DMS153 treated with DMSO at 0.1 percent for 48 hours (cell line): ENCODE measurements around the gene WNT9A.

ENCODE experiments used
- DNase-seq: peaks from one replicate; lab custom pipeline; 2025; ENCODE audit not compliant: unreplicated experiment; lab: John Stamatoyannopoulos, UW

The WNT9A gene

DNA sequence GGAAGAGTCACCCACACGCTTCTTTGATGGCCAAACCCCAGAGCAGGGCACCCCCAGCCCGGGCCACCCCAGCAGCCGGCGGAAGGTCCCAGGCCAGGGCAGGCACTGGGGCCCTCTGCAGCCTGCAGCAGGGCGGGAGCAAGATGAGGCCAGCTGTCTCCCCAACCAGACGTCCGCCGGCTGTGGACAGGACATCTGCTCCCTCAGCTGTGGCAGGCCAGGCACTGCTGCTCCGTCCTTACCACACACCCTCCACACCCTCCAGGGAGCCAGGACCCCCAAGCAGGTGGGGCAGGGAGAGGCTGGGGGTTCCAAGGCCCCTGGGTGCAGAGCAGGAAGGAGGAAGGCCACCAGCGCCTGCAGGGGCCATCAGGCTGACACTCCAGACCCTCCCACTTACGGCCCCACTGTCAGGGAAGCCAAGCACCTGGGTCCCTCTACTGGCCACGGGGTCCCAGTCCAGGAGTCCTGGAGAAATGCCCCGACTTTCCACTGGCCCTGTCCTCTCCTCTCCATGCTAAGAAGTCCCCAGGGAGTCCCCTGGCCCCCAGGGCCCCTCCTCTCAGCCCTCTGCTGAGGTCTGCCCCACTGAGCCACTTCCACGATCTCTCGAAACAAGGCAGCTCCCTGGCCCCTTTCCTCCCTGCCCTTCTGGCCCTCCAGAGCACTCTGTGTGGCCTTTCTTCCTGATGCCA lies 5.6 kb downstream of the WNT9A start:
- DNase-seq, result no peak

DNA sequence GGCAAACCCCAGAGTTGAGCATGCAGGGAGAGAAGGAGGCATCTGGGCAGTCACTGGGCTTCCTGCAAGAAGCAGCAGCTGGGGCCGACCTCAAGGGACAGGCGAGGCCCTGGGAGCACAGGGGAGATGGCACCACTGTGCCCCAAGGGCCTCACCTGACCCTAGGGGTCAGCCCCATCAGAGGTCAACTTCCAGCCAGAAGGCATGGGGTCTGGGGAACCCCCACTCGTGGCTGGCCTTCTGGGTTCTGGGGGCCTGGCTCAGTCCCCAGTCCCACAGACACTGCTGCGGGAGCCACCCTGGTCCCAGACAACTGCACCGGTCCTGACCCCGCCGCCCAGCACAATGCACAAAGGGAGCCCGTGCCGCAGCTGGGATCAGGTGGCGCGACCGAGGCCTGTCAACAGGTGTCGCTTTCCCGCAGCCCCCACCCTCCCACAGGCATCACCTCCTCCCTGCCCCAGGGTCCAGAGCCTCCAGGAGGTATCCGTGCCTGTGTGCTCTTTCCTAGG lies 6.2 kb downstream of the WNT9A start:
- no peak for DNase-seq

DNA sequence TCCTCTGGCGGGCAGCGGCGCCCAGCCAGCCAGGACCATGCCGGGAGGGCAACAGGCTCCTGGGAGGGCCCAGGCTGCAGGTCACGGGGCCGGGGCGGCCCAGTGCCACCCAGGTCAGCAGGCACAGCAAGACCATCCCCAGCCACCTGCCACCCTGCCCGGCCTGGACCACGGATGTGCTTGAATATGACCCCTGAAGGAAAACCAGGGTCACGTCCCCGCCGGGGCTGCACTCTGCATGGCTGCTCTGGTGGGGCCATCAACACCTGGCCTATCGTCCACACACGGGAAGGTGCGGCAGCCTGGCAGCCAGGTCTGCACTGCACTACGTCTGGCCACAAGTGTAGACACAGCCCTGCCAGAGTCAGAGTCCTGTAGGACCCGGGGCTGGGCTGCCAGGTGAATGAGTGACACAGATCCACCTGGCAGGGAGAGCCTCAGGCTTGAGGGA lies 6.9 kb downstream of the WNT9A start:
- DNase-seq, result no peak

DNA sequence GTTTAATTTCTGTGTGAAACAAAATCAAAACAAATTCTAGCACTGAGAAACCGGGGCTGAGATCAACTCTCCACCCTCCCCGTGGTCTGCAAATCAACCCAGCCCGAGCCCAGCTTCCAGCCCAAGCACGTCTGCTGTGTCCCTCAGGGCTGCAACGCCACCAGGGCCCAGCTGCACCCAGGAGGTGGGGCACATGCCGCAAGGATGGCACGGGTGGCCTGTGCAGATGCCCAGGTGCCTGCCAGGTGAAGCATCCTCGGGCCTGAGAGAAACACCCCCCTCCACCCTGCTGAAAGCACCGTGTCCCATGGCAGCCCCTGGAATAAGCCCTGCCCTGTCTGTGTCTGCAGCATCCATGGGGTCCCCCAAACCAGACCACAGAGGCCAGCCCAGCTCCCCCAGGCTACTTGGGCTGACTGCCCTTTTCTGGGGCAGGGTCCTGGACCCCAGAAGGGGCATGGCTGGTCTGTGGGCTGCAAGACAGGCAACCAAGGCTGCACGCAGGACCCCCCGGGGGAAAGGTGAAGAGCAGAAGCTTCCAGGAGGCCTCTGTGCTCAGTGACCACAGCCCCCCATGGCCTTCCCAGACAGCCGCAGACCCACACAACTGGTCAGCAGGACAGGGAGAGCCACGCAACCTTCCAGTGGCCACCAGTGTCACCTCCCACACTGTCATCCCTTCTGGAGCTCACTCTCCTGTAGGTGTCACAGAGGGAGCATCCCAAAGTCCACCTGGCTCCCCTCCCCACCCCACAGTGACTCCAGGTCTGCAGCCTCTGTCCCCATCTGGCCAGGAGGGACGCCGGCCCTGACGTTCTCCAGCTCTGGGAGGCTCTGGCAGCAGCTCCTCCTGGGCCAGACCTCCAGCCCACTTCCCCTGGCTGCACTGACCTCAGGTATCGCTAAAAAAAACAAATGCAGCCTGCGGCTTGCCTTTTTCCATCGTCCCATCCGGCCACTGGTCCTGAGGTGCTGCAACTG lies 7.7 kb downstream of the WNT9A start:
- DNase-seq, result no peak

DNA sequence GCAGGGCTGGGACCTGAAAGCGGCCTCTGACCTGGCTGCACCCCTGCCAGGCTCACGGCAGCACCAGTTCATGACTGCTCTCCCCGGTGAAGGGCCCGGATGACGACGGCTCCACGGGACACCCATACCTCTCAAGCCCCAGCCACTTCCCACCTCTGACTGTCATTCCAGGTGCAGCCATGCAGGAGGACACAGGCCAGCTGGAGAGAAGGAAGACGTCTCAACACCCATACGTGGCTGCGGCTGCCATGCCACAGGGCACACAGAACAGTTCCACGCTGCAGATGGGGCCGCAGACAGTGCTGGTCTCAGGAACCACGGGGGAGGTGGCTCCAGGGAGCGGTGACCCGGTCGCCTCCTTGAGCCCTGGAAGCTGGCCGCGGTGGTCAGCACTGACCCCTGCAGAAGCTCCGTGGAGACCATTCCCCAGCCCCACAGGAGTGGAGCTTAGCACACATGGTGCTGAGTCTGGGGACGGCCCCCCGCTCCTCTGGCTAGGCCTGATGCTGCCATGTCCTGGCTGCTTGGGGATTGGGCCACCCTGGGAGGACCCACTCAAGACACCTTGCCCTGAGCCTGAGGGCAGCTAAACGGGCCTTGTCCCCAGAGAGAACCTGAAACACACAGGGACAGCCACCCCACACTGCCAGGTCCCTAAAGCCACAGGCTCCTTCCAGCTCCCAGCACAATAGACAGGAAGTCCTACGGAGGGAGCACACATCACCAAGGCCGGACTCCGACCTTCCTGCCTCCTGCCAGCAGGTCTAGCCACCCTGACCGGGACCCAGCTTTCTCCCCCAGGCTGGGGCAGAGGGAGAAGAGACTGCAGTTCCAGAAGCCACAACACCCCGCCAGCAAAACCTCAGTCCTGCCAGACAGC lies 8.6 kb downstream of the WNT9A start:
- no peak for DNase-seq

DNA sequence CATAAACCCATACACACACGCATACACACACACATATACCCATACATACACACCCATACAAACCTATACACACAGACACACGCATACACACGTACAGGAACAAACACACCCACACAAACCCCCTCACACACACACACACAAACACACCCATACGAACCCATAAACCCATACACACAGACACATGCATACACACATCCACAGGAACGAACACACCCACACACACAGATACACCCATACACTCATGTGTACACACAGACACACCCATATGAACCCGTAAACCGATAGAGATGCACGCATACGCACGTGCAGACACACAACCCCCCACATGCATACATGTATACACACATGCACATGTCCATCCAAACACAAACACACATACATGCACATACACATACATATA lies 9.5 kb downstream of the WNT9A start:
- no peak for DNase-seq

DNA sequence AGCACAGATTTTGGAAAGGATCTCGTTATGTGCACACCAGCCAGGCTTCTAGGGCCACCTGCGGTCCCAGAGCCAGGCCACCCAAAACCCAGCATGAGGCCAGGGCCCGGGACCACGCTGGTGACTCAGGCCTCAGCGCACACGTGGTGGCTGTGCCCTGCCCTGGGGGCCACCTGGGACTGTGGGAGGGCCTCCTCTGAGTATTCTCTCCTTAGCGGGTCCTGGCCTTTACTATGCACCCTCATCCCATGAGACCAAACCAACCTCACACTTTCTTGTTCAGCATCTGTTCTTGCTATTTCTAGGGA lies 9.9 kb downstream of the WNT9A start:
- no peak for DNase-seq

DNA sequence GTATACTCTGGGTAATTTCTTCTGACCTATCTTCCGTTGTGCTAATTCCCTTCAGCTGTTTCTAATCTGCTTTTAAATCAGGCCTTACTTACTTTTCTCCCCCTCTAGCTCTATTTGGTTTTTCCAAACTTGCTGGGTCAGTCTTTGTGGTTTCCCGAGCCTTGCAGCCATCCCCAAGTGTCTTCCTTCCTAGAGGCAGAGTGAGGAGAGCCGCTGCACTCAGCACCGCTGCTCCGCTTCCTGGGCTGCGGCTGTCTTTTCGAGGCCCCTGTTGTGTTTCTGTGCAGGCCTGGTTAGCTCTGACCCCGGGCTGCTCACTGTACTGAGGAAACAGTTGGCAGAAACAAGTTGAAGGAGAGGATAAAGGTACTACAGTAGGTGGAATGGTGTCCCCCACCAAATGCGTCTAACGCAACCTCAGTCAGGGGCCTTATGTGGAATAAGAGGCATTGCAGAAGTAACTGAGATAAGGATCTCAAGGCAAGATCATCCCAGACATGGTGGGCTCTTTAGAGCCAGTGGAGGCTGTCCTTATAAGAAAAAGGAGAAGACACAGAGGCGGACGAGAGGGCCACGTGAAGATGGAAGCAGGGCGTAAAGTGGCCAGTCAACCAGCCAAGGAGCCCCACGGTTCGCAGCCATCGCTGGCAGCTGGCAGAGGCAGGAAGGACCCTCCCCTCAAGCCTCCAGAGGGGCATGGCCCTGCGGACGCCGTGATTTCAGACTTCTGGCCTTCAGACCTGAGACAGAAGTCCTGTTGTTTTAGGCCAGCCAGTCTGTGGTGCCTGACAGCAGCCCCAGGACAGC lies 10.5 kb downstream of the WNT9A start:
- DNase-seq, result no peak

DNA sequence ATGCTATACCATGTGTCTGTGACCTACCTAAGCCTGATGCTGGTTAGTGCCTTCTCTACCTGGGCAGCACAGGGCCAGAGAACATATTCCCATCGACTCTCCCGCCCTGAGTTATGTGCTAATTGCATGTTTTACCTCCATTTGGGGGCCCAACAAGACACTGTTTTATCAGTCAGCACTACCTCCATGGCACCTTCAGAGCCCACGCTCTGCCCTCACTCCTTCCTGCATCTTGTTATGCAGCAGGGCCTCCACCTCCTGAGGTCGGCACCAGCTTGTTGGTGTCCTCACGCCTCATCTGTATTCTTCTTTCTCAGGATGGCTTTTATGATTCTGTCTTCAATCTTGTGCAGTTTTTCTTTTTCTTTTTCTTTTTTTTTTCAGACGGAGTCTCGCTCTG lies 11.9 kb downstream of the WNT9A start:
- DNase-seq, result no peak

DNA sequence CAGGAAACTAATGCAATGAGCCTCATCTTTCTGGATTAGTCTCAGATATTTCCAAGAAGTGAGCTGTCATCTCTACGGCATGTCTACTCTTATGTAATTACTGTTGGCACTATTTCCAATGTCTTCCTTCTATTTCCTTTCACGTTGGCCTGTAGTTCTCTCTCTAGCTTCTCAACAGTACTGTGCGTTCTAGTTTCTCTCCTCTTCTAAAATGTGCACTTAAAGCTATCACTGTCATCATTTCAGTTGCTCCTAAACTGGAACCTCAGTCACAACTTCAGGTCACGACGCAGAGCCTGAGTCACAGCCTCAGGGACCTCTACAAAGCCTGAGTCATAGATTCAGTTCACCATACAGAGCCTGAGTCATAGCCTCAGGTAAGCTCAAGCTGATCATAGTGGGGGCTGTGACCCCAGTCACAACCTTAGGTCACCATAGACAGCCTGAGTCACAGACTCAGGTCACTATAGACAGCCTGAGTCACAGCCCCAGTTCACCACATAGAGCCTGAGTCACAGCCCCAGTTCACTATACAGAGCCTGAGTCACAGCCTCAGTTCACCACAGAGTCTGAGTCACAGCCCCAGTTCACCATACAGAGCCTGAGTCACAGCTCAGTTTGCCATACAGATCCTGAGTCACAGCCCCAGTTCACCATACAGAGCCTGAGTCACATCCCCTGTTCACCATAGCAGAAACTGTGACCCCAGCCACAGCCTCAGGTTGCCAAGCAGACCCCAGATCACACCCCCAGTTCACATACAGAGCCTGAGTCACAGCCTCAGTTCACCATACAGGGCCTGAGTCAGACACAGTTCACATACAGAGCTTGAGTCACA lies 13.0 kb downstream of the WNT9A start:
- no peak for DNase-seq

DNA sequence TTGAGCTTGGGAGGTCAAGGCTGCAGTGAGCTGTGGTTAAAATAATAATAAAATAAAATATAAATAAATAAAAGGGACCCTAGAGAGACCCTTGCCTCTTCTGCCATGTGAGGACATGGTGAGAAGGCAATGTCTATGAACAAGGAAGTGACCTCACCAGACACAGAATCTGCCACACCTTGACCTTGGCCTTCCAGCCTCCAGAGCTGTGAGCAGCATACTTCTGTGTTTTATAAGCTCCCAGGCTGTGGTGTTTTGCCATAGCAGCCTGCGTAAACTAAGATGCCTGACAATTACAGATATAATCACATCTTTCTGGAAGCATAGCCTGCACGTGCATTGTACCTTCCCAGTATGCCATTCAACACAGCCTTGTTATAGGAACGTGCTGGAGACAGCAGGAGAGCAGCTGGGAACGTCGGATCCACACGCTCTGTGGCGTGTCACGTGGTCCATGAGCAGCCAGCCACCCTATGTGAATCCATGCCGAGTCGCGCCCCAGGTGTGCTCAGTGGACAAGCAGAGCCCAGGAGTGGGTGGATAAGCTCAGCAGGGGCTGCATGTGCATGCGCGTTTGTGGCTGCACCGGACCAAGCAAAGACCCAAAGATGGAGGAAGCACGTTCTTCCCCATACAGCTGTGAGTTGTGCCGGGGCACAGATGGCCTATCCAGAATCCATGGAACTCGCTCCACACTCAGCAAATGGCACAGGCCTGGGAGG lies 17.8 kb downstream of the WNT9A start:
- no peak for DNase-seq

DNA sequence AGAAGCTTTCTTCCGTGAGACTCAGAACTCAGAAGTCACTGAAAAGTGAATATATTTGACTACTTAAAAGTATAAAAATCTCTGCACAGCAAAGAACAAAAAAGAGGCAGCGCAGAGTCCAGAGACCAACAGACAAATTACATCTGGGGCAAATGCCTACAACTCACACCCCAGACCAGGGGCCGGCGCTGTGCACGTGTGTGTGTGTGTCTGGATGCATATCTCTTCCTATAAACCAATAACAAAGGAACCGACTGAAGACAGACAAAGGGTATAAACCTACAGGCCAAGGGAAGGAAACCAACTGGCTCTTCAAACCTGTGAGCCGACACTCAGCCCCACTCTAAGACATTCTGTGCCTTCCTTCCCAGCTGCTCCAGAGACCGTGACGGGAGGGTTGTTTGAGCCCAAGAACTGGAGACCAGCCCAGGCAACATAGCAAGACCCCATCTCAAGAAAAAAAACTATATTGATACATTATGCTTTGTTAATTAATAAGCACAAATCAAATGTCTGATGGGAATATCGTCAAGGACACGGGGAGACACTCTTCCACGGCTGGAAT lies 18.8 kb downstream of the WNT9A start:
- DNase-seq, result no peak

DNA sequence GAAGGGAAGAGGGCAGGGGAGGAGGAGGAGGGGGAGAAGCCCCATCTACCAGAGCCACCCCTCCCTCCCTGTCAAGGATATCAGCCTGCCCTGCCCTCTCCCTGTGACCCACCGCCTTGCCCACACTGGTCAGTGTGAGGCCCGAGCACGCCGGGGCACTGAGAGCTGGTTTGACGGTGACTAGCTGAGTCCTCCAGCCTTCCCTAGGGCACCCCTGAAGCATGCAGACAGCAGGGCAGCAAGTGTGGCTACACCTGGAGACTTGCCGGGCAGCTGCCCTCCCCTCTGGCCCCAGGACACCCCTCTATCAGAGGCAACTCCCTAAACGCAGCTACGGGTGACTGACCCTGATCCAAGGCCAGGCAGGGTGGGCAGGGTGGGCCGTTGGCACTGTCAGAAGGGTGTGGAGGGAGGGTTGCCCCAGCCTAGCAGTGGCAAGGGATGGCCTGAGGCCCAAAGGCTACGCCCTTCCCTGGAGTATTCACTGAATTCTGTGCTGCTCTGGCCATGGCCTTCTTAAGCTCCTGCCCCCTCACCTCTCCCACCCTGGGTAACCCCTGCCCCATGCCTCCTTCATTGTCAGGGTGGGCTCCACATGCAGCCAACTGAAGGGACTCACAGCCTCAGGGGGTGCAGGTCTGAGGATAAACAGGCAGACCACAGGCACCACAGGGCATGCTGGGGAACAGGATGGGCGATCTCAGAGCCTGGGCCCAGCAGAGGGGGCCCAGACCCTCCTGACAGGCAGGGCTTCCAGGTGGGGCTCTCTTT lies 19.6 kb downstream of the WNT9A start:
- no peak for DNase-seq

DNA sequence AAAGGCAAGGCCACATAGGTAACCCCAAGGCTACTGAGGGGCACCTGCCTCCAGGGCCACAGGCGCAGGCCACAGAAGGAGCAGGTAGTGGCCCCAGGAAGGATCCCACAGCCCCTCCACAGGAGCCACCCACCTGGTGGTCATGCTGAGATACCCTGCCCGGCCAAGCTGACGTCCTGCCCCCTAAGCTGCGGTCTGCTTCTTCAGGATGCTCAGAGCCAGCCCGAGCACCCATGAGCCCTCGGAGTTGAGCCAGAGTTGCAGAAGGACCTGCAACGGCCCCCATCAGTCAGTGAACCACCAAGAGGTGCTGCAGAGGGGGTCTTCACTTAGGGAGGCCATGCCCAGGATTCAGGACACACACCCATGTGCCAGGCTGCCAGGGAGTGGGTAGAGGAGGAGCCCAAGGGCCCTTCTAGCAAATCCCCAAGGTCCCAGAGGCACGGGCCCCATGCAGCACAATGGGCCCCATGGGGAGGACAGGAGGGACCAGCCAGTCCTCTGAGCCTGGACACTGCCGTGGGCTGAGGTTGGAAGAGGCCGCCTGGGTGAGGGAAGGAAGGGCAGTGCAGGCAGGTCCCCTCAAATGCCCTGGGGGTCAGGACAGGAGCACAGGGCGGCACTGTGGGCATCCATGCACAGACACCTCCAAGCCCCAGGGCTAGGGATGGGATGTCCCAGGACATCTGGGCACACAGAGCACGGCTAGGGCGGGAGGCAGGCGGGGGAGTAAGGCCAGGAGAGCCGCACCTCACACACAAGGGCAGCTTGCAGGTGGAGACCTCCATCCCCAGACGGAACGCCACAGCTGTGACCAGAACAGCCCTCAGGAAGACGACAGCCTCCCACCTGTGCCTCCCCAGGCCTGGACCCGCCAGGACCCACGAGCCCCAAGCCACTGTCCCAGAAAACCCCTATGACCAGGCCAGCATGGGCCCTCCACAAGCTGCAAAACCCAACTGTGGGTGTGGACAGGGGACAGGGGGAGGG lies 20.5 kb downstream of the WNT9A start:
- no peak for DNase-seq

DNA sequence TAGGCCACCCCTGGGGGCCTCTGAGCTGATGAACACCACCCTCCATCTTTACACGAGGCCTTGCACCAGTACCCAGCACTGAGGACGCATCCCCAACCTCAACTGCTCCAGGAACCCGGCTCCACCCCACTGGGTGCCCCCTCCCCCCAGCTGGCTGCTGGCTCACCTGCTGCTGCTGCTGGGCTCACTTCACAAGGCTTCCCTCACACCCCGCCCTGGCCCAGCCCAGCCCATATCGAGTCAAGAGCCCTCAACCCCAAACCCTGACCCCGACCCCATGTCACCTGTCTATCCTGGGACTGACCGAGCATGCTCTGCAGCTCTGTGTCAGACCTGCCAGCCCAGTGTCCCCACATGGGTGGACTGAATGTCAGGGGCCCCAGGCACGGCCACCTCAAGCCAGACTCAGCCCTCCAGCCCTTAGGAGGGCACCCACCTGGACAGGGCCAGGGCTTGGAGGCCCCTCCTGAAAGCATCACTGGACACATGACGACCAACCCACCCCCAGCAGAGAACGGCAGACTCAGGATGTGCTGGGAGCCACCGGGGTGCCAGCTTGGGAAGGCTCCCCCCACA lies 21.4 kb downstream of the WNT9A start:
- DNase-seq, result no peak

DNA sequence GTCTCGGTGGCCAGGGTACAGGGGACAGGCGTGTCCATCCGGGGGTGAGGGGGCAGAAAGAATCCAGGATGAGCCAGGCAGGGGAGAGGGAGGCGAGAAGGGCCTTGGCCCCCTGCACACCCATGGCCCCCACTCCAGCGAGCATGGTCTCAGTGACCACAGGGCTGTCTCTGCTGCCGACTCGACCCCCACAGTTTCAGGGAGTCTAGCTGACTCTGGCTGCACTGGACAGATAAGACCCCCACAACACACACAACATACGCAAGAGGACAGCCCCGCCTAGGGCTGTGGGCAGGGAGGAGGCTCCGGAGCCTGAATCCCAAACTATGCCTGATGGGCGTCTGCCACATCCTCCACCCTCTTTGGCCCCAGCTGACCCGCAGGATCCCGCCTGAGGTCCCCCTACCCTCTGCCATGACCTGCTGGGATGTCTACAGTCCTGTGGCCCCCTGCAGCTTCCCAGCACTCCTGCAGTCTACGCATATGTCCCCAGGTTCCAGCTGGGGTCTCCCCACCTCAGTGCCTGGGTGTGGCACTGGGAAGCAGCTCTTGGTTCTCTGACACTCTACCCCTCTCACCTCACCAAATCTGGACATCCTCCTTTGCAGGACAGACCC lies 22.0 kb downstream of the WNT9A start:
- DNase-seq, result no peak
